ENCODE data around the gene ZNF783.

ZNF783 gene

DNA sequence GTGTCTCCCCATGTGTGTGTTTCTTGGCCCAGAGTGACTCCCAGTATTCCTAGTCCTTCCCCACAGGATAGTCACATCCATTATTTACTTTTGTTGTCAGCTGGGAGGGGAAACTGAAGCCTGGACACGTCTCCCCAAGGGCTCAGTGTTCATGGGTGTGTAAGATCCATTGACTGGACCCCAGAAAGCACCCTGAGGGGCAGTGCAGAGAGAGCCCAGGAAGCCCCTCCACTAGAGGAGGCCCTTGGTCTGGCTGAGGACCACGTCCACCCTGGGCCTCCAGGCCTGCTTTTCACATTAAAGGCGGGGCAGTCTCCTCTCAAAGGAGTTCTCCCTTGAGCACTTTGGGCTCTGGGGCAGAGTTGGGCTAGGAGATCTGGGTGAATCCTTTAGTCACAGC is 21.3 kb downstream of the ZNF783 start:
- DNase-seq: no peak

DNA sequence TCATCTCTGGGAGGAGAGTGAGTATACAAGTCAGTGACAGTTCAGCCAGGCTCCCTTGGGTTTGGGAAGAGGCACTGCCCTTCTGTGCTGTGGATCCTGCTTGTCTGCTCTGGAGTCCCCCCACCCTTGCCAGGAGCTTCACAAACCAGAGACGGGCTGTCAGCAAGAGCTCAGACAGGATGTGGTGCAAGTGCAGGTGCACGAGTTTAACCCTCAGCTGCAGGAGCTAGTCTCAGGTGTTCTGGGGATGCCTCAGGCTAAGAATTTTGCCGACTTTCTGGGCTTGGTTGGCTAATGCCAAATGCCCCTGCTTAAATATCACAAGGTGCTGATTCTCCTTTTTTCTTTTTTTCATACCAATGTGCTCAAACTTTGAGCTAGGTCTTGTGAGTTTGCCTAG is 22.3 kb downstream of the ZNF783 start:
- DNase-seq: no peak

DNA sequence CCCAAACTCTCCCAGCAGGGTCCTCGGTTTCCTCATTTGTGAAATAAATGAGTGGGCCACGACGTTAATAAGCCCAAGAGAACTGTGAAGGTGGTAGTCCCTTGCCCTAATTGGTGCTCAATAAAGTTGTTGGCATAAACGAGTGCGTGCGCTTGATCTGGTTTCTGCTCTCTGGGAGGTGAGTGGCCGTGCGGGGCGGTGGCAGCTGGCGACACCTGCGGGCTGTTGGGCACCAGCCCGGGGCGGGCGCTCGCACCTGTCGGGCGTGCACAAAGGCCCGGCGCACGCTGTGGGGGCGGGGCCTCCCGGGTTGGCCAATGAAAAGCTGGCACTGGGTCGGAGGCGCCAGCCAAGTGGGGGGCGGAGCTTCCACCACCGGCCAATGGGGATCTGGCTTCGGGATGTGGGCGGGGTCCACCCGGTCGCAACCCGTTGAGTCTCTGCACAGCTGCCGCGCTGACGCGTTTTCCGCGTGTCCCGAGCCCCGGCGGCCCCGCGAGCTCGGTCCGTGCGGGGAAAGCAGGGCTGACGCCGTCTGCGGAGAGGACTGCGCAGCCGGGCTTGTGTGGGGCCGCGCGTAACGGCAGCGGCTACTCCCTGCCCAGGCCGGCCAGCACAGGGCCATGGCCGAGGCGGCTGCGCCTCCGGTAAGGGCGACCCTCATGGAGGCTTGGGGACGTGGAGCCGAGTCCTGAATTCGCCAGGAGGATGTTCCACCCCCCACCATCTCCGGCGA is 23.0 kb downstream of the ZNF783 start:
- DNase-seq: peak; percentile 85

DNA sequence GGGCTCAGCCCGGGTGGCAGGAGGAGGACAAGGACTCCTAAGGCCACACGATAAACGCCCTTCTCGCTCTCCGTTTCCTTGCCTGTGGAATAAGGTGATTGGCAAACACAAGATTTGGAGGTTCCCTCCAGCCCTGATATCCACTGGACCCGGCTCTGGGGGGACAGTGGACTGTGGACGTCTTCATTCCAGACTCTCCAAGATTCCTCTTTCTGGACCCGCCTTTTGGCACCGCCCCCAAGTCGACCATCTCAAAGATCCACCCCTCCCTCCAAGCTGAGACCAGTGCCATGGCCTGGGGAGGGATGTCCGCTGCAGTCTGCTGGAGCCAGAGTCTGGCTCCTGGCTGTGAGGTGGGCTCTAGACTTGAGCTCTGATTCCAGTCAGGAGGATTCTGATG is 23.6 kb downstream of the ZNF783 start:
- DNase-seq: peak in 1 of 2 experiments; percentile 38

DNA sequence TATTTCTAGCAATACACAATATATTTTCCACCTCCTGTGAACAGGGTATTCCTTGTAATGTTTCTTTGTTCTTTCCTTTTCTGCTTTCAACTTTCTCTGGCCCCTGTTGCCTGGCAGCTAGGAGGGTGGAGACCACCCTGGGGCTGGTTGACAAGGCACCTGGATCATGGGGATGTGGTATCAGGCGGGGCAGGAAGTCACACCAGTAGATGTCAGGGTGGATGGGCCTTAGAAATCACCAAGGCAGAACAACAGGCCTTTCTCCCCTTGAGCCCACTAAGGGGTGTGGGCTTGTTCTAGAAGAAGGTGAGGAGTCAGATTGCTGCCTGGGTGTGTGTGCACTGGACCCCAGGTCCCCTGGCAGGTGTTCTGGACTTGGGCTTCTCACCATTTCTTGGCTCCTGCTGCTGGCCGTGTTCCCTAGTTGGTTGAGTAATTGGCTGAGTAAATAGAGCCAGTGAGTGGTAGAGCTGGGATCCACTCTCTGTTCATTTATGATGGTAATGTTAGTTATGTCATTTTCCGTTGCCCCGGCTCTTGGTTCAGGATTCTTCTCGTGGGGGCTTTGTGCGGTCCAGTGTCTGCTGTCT is 24.9 kb downstream of the ZNF783 start:
- DNase-seq: no peak

DNA sequence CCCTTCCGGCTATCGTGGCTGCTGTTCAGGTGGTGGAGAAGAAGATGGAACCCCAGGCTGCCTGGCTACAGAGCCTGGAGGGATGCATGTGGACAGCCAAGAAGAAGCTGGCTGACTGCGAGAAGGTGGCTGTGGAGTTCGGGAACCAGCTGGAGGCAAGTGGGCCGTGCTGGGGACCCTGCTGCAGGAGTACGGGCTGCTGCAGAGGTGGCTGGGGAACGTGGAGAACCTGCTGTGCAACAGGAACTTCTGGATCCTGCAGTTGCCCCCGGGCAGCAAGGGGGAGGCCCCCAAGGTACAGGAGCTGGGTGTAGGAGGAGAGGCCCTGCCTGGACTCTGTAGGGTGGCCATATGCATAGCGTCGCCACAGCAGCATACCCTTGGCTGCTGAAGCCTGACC is 25.6 kb downstream of the ZNF783 start:
- DNase-seq: no peak

DNA sequence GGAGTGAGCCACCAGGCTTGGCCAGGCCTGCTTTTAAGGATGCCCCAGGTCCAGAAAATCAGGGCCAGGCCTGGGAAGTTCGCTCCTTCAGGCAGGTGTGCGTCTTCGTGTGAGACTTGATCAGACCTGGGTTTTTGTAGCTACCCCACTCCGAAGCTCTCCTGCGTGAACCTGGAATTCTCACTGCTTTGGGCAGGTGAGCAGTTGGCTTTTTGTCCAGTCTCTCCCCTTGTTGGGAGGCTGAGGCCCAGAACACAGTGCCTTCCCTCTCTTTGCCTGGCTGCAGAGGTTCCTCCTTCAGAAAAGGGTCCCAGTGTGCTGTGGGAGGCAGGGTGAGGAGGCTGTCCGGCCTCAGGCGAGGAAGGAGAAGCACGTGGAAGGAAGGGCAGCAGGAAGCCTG is 27.3 kb downstream of the ZNF783 start:
- no peak for DNase-seq

DNA sequence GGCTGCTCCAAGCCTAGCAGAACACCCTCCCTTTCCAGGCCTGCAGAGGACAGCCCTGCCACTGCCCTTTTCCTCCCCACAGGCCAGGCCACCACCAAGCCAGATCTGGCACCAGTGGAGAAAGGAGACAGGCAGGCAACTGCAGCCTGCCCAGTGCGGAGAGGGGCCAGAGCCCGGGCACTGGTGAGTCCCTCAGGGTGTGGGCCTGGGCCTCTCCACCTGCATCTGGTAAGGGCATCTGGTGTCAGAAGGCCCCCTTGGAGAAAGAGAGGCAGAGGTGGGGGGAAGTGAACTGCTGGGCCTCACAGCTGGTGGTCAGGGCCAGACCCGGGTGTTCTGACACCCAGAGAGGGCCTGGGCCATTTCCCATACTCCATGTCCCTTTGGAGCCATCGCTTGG is 27.9 kb downstream of the ZNF783 start:
- no peak for DNase-seq

- DNase-seq: no peak
Measured at GRCh38 chr7:149291036-149291780, 29.2 kb downstream of the ZNF783 start.

DNA sequence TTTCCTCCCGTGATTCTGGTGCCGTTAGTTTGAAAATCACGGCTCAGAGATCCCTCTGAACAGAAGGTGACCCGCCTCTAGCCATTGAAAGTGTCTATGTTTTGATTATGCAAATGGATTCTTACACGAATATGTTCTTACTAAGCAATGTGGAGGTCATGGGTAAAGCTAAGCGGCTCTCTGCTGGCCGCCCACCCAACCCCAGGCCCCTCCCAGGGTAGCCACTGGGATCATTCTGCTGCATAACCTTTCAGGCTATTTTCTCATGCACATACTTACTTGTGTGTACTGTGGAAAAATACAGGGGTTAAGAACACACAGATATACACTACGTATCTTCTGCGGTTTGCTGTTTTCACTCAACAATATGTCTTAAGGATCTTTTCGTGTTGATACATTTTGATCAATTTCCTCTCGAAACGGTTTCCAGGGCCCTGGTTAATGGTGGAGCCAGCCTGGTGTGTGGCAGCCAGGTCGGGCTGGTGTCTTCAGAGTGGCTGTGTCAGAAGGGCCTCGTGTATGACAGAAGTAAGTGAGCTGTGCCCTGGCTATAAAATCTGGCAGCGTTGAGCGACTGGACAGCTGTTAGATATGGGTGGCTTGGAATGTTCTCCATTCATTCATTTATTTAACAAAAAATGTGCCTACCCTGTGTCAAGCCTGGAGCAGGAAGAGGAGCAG is 29.9 kb downstream of the ZNF783 start:
- no peak for DNase-seq

DNA sequence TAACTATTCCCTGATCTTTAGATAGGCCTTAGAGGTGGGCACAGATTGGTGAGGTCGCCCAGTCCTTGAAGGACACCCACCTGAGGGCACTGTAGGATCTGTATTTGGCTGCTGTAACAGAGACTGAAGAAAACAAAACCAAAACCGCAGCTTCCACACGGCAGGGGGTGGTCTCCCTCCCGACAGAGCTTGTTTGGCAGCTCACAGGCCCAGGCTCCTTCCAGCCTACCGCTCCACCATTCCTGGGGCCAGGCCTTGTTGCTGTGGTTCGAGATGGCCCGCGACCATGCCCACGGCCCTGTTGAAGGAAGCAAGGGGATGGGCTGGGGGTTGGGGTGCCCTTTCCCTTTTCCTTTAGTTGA is 30.4 kb downstream of the ZNF783 start:
- no peak for DNase-seq

- no peak for DNase-seq
Measured at GRCh38 chr7:149293338-149293737, 31.3 kb downstream of the ZNF783 start.

GRCh38 chr7:149293946-149294633 is 32.1 kb downstream of the ZNF783 start:
- no peak for DNase-seq

GRCh38 chr7:149294634-149295480 is 32.9 kb downstream of the ZNF783 start:
- DNase-seq: no peak

- no peak for DNase-seq
Measured at GRCh38 chr7:149295481-149295850, 33.5 kb downstream of the ZNF783 start.

GRCh38 chr7:149296368-149296767 is 34.4 kb downstream of the ZNF783 start:
- no peak for DNase-seq

DNA sequence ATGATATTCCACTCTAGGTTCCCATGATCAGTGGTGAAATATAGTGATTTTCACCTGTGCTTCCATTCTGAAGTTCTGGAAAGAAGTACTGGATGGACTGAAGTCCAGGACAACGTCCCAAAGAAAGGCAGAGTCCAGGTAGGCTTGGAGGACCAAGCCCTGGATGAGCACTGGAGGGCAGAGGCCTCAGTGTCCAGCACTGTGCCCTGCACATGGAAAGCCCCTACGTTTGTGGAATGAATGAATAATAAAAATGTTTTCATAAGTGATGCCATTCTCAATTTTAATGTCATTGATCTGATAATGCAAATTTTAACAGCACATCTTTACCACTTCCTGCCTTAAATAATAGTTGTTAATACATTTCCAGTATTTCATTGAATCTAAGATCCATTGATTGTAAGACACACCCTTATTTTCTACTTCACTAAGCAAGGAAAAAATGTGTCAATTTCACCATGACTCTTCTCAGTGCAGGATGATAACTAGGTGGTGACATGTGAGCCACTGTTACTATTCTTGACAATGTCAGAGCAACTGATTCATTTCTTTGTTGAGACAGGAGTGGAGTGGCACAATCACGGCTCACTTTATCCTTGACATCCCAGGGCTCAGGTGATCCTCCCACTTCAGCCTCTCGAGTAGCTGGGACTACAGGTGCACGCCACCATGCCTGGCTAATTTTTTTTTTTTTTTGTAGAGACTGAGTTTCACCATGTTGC is 35.2 kb downstream of the ZNF783 start:
- DNase-seq: no peak

DNA sequence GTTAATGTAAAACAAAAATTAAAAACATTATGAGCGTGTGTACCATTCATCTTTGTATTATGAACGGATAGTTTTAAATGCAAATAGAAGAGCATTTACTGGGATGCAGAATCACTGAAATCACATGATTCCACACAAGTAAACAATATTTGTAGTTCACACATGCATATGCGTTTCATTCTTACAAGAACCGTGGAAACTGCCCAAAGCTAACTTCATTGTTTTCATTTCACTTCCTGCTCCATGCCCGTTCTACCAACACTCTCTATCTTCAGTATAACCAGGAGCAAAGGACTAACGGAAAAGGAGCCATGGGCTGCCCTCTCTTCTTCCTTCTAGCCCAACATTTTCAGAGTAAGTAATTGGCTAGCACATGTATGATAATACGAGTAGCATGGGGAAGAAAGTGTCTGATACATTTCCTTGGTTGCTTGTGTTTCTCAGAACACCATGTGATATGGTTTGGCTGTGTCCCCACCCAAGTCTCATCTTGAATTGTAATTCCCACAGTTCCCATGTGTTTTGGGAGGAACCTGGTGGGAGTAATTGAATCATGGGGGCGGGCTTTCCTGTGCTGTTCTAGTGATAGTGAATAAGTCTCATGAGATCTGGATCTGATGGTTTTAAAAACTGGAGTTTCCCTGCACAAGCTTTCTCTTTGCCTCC is 38.8 kb downstream of the ZNF783 start:
- no peak for DNase-seq

GRCh38 chr7:149302222-149302621 is 40.2 kb downstream of the ZNF783 start:
- no peak for DNase-seq

DNA sequence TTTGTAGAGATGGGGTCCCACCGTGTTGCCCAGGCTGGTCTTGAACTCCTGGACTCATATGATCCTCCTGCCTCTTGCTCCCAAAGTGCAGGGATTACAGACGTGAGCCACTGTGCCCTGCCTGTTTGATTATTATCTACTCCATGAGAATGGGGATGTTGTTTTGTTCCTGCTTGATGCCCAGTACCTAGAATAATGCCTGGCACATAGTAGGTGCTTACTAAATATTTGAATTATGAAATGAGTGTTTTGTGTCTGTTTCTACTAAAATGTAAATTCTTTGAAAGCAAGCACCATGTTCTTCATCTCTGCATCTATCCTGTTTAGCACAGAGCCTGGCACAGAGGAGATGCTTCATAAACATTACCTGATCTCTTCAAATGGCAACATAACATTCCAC is 40.9 kb downstream of the ZNF783 start:
- no peak for DNase-seq

DNA sequence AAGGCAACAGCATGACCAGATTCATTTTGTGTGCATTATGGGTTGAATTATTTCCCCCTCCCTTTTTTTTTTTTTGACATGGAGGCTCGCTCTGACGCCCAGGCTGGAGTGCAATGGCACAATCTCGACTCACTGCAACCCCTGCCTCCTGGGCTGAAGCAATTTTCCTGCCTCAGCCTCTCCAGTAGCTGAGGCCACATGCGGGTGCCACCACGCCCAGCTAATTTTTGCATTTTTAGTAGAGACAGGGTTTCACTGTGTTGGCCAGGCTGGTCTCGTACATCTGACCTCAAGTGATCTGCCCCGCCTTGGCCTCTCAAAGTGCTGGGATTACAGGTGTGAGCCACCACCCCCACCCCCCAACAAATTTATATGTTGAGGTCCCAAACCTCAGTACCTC is 42.0 kb downstream of the ZNF783 start:
- DNase-seq: no peak

All from Kasumi-1 (cell line).